ENCODE measurements around the gene RASA4B.
"Not testable (repeated sequence)": the region's sequence is repeated elsewhere in the genome, so short reads cannot be mapped to it uniquely, and the experiment has no call there.

Gene RASA4B

DNA sequence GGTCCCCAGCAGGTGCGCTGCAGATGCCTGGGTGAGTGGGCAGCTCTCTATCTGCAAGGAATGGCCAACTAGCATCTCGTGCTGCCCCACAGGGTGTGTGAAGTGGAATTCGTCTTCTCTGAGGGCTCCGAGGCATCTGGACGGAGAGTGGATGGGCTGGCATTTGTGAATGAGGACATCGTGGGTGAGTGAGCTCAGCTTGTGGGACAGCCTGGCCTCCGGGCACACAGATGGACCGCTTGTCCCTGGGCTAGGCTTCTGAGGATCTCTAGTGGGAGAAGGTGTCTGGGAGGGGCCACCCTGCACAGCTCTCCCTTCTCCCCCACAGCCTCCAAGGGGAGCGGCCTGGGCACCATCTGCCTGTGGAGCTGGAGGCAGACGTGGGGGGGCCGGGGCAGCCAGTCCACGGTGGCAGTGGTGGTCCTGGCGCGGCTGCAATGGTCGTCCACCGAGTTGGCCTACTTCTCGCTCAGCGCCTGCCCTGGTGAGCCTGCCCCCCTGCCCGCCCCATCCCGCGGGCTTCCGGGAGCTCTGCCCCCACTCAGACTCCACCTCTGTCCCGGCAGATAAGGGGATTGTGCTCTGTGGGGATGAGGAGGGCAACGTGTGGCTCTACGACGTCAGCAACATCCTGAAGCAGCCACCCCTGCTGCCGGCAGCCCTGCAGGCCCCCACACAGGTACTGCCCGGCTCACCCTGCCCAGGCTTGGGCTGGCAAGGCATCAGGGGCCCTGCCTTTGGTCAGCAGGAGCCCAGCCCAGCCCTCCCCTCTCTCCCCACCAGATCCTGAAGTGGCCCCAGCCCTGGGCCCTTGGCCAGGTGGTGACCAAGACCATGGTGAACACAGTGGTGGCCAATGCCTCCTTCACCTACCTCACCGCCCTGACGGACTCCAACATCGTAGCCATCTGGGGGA is 45.2 kb downstream of the RASA4B start:
- DNase-seq = no peak

DNA sequence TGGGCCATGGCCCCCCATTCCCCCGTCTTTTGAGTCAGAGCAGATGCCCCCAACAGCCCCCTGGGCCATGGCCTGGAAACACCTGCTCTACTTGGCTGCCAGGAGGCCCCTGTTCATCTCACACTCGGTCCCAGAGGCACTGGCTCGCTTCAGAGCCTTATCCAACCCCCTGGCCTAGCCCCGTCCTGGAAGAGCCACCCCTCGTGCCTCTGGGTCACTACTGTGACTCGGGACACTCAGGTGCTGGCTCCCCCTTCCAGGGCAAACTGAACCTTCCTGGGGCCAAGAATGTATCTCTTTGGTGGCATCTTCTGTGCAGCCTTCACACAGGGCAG is 45.8 kb downstream of the RASA4B start:
- no peak for DNase-seq

DNA sequence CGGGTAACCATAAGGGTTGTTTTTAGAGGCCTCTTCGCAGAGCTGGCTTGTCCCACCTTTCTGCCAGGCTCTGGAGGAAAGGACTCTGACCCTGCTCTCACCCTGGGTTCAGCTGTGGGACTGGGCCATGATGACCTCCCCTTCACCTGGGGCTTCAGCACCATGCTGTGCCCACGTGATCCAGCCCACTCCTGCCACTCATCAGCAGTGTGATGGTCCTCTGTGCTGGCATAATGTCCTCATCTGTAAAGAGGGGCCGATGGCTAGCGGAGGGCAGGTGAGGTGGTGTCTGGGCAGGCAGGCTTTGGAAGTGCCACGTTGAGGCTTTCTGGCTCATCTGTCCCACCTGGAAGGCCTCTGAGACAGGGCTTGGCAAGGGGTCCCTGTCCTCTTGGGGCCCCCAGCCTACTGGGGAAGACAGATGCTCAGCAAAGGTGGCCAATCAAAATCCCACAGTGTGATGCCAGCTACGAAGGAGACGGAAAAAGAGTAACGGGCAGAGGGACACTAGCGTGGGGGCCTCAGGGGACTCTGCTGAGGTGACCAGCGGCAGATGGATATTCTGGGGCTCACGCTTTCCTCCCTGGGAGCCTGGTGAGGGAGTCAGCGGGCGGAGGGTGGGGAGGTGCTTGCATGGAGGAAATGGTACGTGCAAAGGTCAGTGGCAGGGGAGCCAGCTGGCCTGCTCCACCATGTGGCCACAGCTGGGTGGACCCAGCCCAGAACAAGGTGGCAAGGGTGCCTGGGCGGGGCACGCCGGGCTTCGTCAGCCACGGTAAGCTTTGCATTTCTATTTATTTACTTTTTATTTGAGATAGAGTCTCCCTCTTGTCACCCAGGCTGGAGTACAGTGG is 47.4 kb downstream of the RASA4B start:
- no peak for DNase-seq

DNA sequence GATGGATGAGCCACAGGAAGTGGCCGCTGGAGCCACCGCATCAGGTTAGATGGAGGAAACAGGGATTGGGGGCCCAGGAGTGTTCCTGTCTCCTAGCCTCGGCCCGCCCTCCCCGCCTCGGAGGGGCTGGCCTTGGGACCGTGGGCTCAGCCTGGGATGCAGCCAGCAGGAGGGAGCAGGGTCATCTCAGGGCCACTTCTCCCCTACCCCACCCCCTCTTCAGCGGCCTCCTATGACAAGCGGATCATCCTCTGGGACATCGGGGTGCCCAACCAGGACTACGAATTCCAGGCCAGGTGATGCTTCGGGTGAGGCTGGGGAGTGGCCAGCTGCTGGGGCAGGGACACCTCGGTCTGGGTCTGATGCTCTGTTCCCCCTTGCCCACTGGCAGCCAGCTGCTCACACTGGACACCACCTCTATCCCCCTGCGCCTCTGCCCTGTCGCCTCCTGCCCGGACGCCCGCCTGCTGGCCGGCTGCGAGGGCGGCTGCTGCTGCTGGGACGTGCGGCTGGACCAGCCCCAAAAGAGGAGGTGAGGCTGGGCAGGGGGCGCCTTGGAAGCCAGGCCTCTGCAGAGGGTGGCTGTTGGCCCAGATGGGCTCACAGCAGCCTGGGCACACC is 48.1 kb downstream of the RASA4B start:
- no peak for DNase-seq

DNA sequence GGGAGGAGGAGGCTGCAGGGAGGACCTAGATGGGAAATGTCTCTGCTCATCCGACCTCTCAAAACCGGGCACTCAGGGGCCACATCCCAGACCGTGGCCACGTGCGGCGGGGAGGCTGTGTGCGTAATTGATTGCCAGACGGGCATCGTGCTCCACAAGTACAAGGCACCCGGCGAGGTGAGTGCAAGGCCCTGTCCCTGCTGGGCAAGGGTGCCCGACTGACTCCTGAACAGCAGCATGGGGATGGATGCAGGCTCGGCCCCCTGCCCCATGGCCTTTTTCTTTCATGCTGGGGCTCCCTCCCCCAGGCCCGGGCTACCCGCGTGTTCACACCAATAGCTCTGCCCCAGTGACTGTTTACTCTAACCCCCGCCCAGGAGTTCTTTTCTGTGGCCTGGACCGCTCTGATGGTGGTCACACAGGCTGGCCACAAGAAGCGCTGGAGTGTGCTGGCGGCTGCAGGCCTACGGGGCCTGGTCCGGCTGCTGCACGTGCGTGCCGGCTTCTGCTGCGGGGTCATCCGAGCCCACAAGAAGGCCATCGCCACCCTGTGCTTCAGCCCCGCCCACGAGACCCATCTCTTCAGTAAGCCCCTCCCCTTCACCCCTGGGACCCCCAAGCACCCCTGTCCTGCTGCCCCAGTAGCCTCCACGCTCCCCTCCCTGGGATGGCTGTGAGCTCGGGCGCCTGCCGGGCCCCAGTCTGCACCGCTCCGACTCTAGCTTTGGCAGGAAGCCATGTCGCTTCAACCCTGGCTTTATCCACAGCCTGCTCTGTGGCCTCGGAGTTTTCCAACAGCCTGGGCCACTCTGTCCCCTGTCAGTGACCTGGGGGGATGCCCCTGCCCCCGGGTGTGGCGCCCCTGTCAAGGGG is 48.9 kb downstream of the RASA4B start:
- DNase-seq = no peak

DNA sequence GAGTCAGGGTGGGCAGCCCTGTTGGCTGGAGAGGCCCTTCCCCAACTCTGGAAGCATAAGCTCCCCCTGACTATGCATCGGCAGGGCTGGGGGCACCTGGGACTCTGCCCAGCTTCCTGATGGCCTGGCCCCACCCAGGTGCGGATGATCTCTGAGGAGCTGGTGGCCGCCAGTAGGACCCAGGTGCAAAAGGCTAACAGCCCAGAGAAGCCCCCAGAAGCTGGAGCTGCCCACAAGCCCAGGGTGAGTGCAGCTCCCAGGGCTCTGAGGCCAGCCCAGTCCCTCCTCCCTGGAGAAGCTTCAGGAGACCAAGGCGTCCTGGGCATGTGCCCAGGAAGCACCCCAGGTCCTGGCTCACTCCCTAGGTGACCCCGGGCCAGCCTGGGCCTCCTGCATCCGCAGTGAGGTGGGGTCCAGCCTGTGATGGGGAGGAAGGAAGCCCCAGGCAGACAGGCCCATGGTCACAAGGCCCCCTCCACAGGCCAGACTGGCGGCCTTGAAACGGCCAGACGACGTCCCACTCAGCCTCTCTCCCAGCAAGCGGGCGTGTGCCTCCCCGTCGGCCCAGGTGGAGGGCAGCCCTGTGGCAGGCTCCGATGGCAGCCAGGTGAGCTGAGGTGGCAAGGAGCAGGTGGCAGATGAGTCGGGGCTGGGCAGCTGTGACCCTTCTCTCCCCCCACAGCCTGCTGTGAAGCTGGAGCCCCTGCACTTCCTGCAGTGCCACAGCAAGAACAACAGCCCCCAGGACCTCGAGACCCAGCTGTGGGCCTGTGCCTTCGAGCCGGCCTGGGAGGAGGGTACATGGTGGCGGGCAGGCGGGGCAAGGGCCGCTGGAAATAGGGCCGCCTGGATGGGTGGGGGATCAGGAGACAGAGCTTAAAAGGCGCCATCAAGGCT is 49.7 kb downstream of the RASA4B start:
- DNase-seq = no peak

DNA sequence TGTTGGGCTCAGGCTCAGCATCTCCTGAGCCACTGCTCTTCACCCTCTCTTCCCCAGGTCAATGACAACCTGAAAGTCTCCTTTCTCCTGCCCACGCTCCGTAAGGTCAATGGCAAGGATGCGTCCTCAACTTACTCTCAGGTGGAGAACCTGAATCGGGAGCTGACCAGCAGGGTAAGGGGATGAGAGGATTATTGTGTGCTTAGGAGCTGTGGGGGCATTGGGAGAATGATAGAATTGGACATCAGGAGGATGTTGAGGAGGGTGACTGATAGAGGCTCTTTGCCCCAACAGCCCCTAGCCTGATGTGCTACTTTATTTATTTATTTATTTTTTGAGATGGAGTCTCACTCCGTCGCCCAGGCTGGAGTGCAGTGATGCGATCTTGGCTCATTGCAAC is 51.5 kb downstream of the RASA4B start:
- no peak for DNase-seq

DNA sequence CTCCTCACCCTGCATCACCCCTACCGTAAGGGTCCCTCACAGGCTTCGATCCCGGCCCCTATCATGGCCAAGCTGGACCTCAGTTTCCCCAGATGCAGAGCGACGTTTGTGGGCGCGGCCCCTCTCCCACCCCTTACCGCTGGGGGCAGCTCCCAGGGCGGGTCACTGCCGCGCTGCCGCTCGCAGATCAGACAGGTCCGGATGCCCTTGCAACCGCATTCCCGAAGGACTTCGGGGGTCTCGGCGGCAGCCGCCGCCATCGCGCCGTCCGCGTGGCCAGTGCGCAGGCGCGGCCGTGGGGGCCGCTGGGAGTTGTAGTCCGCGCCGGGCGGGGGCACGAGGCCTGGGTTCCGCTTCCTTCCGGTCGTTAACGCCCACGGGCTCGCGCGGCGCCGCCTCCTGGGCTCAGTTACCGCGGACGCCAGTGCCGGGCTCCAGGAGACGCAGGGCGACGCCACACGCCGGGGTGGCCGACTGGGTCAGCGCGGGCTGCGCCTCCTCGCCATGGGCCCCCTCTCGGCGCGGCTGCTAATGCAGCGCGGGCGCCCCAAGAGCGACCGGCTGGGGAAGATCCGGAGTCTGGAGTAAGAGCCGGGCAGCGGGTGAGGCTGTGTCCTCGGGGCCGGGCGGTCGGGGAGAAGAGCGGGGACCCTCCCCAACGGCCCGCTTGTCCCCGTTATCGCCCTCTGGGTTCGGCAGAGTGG is 52.8 kb downstream of the RASA4B start, which contains the start of the genes ALKBH4 and LRWD1:
Gene ALKBH4, minus strand, starts transcription at position 287 of the 704 bp plus-strand sequence. Its CDS starts 27 bp downstream, at position 260.
Gene LRWD1, plus strand, starts transcription at position 408 of the 704 bp plus-strand sequence. Its CDS starts 97 bp downstream, at position 505.
- peak; percentile 93 to 96 for DNase-seq

DNA sequence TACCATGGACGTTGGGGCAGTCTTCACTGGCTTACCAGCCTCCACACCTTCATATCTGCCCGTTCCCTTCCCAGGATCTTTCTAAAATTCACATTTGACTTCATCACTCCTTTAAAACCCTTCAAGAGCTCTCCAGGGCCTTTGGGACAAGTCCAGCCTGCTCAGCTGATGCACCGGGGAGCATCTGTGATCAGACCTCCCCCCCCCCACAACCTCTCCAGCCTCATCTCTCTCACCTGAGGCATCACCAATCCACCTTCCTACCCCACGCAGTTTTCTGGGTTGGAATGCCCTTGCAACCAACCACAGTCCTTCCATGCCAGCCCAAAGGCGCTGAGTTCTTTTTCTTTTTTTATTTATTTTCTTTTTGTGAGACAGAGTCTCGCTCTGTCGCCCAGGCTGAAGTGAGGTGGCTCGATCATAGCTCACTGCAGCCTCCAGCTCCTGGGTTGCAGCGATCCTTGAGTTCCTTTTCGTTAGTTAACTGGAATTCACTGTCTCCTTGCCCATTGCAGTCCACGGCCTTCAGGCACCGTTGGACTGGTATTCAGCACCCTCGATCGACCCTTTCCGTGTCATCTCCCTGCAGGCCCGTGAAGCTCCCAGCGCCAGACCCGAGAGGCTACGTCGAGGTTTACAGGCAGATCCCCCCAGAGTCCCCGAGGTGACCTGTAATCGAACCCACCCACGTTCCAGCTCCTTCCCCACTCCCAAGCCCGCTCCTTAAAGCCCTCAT is 53.6 kb downstream of the RASA4B start:
- peak in 1 of 2 donors; percentile 14 for DNase-seq

DNA sequence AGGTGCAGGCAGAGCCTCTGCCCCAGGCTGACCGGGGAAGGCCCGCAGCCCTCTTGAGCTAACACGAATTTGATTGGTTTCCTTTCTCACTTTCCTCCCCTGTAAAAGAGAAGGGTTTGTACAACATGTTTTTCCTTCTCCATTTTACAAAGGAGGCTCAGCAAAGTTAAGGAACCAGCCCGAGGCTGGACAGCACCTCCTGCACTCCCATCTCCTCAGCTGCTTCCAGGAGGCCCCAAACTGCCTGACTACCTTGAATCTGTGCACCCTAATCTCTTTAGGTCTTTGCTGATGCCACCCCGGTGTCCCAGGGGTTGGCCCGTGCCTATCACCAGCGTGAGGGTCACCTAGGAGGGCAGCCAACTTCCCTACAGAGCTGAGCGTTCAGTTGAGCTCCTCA is 57.1 kb downstream of the RASA4B start:
- no peak for DNase-seq

DNA sequence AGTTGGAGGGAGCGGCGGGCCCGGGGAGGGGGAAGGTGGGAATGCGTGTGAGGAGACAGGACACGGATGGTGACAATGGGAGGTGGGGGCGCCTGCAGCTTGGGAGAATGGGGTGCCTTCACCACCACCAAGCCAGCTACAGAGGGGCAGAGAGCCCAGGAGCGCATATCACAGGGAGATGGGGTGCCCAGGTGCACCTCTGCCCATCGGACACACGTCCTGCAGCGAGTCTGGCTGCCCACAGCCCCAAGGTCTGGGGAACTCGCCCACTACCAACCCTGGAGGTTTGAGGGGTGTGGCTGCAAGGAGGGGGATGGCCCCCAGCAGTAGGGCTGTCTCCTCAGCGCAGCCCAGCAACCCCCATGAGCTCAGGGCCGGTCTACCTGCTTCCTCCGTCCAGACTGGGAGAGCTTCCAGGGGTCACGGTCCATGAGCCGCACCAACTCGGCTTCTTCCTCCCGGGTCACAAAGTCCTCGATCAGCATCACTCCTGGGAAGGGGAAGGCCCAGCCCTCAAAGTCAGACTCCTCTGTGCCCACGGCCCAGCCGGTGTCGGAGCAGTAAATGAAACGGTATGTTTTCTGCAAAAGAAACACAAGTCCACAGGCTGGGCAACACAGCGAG is 58.2 kb downstream of the RASA4B start:
- no peak for DNase-seq

DNA sequence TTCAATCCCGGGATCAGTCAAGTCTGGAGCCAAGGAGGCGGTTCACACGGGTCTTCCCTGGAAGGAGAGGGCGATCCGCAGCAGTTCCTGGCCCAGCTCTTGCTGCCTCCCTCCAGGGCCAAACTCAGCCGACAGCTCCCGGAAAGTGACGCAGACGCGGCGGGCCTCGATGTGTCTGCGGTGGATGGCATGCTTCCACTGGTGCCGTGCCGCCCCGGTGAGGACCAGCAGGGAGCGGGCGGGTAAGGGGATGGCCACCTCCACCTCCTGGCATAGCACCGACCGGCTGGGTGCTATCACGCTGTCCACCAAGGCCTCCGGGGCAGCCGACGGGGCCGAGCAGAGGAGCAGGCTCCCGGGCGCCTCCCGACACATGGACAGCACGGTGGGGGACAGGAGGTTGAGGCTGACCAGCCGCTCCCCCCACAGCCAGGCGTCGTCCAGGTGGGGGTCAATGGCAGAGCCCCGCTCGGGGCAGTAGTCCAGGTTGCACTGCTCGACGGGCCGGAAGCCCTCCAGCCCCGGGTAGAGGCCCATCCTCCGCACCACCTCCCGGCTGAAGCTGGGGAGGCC is 60.1 kb downstream of the RASA4B start:
- DNase-seq = no peak

DNA sequence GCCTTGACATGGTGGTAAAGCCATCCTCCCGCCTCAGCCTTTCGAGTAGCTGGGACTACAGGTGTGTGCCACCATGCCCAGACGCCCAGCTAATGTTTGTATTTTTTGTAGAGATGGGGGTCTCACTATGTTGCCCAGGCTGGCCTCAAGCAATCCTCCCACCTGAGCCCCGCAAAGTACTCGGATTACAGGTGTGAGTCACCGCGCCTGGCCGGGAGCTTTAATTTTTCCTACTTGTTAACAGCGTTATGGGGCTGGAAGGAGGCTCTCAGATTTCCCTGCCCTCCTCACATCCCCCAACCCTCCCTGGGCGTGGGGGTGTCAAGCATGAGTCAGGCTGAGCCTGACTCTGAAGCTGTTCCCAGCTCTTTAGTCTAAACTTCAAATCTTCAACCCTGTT is 61.2 kb downstream of the RASA4B start:
- no peak for DNase-seq

DNA sequence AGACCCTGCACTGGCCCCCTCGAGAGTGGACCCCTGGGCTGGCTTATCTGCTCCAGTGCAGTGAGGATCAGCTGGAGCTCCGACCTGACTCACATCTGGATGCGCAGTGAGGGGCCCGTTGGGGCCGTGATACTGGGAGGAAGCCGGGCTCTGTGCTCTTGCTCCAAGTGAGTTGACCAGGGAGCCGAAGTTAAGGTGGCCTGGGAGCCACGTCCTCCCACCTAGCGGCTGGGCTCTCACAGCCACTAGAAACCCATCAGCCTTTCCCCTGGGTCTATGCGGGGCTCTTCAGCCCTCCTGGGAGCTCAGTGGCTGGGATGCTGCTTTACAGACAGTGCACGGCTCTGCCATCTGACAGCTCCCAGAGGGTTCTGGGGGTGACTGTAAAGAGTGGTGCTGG is 62.0 kb downstream of the RASA4B start:
- DNase-seq = no peak

DNA sequence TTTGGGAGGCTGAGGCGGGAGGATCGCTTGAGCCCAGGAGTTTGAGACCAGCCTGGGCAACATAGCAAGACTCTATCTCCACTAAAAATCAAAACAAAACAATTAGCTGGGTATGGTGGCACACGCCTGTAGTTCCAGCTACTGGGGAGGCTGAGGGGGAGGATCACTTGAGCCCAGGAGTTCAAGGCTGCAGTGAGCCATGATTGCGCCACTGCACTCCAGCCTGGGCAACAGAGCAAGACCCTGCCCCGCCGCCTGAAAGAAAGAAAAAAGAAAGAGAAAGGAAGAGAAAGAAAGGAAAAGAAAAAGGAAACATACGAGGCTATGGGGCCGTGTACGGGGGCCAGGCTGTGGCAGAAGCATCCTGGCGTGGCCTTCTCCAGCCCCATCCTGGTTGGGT is 62.6 kb downstream of the RASA4B start:
- not testable (repeated sequence) for DNase-seq

DNA sequence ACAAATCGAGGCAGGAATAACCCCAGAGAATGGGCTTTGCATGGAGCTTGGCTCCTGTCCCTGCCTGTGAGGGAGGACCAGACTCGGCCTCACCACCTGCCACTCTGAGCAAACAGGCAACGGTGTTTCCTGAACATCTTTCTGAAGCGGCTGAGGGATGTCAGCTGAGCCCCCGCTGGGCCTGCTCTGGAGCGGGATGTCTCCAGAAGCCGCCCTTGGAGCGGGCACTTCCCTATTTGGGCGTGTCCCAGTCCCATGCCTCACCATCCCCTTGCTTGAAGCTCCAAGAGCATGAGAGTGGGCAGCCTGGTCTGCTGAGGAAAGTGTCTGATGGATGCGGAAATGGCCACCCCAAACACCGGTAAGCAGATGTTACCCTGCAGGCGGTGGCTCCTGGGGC is 63.1 kb downstream of the RASA4B start:
- no peak for DNase-seq

DNA sequence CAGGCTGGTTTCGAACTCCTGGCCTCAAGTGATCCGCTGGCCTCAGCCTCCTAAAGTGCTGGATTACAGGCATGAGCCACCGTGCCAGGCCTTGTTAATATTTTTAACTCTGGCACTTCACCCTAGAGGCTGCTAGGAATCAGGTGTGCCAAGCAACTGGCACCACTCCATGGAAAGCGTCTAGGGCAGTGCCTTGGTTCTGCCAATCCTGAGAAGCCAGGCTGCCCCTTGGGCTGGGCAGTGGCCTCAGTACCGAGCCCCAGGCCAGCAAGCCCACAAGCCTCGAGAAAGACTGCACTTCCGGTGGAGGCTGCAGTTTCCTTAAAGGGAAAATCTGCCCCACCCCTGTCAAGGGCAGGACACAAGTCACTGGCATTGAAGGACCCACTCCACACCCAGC is 64.3 kb downstream of the RASA4B start:
- no peak for DNase-seq

DNA sequence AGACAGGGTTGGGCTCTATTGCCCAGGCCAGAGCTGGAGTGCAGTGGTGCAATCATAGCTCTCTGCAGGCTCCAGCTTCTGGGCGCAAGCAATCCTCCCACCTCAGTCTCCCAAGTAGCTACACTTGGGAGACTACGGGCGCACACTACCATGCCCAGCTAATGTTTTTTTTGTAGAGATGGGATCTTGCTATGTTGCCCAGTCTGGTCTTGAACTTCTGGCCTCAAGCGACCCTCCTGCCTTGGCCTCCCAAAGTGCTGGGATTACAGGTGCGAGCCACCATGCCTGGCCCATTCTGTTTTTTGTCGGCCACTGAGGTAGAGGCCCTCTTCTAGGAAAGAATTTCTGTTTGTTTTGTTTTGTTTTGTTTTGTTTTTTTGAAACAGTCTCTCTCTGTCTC is 65.1 kb downstream of the RASA4B start:
- DNase-seq = no peak
